Cardiac muscle cell (in vitro differentiated cells and primary cell): ENCODE measurements around the gene ZNF318. TPM values are rescaled to one million over a fixed set of nuclear protein-coding genes. Genes with fewer than 3 reads are reported as not detected.
A peak's percentile ranks its signal among the peaks of the same experiment; 100 is the strongest.
"Not testable (repeated sequence)": the region's sequence is repeated elsewhere in the genome, so short reads cannot be mapped to it uniquely, and the experiment has no call there.

Experiments
- DNase-seq, 2 donors: peaks; one replicate each; pipeline versions ENCODE4 v3.0.0 to v3.0.0-alpha.2; 2010 to 2017; ENCODE audit warnings: low read depth in 1 of 2, low spot score in 1 of 2
- H3K27ac ChIP-seq: fragments of 200-600 bp; sonication (generic); 2 replicates; pipeline ENCODE4 v1.5.1; 2016
- H3K27me3 ChIP-seq: fragments of 200-600 bp; sonication (generic); 2 replicates; pipeline ENCODE4 v1.6.0; 2016; ENCODE audit warnings: control low read depth
- H3K36me3 ChIP-seq: fragments of 200-600 bp; sonication (generic); 2 replicates; pipeline ENCODE4 v1.5.1; 2016; ENCODE audit warnings: control low read depth
- H3K4me1 ChIP-seq: fragments of 200-600 bp; sonication (generic); 2 replicates; pipeline ENCODE4 v1.8.1; 2017; ENCODE audit warnings: low read depth, mild to moderate bottlenecking, mixed run types
- H3K4me3 ChIP-seq: fragments of 200-600 bp; sonication (generic); 2 replicates; pipeline ENCODE4 v1.5.1; 2016; ENCODE audit warnings: mild to moderate bottlenecking
- H3K9me3 ChIP-seq: fragments of 200-600 bp; sonication (generic); 2 replicates; pipeline ENCODE4 v1.5.1; 2017; ENCODE audit warnings: low read depth, mild to moderate bottlenecking, control low read depth
- polyA plus RNA-seq: library from polyadenylated mRNA; unstranded; fragments of >200 nt; fragmentation: Nextera tagmentation; extraction: Ambion mirVana; gene quantifications from 2 replicates; pipeline ENCODE4 v1.2.1, GENCODE V29; 2016
- total RNA-seq: library from RNA; depleted of rRNA; stranded (reverse); fragments of >200 nt; gene quantifications from 2 replicates; pipeline ENCODE4 v1.2.3, GENCODE V29; 2016
- TF ChIP-seq, protein P1 (sequence below): IDR thresholded peaks from 2 replicates; pipeline ENCODE4 v1.5.1; 2012; ENCODE audit warnings: low read depth, mild to moderate bottlenecking, low read length

Gene ZNF318
- total RNA-seq (14.8 and 27.2 TPM in 2 replicates), polyA plus RNA-seq (16.2 and 22.9 TPM in 2 replicates)

DNA sequence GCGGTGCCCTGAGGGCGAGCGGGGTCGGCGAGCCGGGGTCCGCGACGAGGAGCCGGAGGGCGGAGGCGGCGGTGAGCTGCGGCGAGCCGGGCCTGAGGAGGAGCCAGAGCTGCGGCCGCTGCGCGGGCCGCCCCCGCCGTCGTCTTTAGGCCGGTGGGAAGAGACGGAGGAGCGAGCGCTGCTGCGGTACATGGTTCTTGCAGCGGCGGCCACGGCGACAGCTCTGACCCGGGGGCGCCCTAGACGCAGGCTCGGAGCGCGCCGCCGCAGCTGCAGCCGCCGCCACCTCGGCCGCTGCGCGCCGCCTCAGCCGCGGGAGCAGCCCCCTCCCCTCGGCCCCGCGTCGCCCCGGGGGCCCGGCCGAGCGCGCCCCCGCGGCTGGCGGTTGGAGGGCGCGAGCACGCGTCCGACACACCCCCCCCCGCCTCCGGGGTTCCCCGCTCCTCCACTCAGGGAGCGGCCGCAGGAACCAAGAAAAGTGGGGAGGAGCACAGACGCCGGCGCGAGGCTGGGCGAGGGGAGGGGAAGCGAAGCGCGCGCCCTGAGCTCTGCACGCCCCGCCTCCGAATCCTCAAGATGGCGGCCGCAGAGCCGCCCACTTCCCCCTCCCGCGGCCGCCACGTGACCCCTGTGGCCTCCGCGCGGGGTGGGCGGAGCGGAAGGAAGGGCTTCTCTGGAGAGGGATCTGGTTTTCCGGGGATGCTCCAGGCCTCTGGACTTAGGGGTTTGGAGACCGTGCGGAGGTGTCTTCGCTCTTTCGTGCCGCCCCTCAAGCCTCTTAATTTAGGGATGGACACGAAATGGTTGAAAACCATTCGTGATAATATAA is at the start of gene ZNF318:
ZNF318 (minus strand) TSS at position 474 of the 829 bp plus-strand sequence; CDS start at position 192, 282 bp downstream.
- peak within 1 kb of the TSS; percentile 87 for H3K27ac ChIP-seq
- TF ChIP-seq, protein P1, sequence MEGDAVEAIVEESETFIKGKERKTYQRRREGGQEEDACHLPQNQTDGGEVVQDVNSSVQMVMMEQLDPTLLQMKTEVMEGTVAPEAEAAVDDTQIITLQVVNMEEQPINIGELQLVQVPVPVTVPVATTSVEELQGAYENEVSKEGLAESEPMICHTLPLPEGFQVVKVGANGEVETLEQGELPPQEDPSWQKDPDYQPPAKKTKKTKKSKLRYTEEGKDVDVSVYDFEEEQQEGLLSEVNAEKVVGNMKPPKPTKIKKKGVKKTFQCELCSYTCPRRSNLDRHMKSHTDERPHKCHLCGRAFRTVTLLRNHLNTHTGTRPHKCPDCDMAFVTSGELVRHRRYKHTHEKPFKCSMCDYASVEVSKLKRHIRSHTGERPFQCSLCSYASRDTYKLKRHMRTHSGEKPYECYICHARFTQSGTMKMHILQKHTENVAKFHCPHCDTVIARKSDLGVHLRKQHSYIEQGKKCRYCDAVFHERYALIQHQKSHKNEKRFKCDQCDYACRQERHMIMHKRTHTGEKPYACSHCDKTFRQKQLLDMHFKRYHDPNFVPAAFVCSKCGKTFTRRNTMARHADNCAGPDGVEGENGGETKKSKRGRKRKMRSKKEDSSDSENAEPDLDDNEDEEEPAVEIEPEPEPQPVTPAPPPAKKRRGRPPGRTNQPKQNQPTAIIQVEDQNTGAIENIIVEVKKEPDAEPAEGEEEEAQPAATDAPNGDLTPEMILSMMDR: no peak
- DNase-seq: peak; percentile 99
- H3K4me1 ChIP-seq: peaks cover 12% of the 10 kb centered on the region
- H3K36me3 ChIP-seq: peaks cover 10% of the 10 kb centered on the region
- H3K27me3 ChIP-seq: no peaks in the 10 kb centered on the region
- H3K9me3 ChIP-seq: no peaks in the 10 kb centered on the region
- peak within 1 kb of the TSS; percentile 77 for H3K4me3 ChIP-seq

DNA sequence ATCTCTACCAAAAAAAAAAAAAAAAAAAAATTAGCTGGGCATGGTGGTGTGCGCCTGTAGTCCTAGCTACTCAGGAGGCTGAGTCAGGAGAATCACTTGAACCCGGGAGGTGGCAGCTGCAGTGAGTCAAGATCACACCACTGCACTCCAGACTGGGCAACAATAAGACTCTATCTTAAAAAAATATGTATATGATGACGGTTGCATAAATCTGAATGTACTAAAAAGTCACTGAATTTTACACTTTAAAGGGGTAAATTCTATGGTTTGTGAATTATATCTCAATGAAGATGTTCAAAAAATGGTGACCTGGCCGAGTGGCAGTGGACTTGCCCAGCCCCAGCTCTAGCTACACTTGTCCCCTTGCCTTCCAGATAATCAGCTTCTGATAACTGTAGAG is 47.5 kb upstream of the ZNF318 start:
- H3K4me1 ChIP-seq: no peaks in the 10 kb centered on the region
- TF ChIP-seq, protein P1: no peak
- no peak overlapping the region for H3K4me3 ChIP-seq
- no peaks in the 10 kb centered on the region for H3K9me3 ChIP-seq
- H3K36me3 ChIP-seq: no peaks in the 10 kb centered on the region
- H3K27me3 ChIP-seq: peaks cover 5% of the 10 kb centered on the region
- no peak overlapping the region for H3K27ac ChIP-seq
- no peak for DNase-seq

DNA sequence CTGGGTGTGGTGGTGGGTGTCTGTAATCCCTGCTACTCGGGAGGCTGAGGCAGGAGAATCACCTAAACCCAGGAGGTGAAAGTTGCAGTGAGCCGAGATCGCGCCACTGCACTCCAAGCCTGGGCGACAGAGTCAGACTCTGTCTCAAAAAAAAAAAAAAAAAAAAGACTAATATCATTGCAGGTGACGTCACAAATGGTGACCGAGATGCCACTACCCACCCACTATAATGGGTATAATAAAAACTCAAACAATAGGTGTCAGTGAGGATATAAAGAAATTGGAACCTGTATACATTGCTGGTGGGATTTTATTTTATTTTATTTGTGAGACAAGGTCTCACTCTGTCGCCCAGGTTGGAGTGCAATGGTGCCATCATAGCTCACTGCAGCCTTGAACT is 45.8 kb upstream of the ZNF318 start:
- not testable (repeated sequence) for H3K4me3 ChIP-seq, H3K36me3 ChIP-seq, H3K27ac ChIP-seq, H3K4me1 ChIP-seq, H3K9me3 ChIP-seq, H3K27me3 ChIP-seq, DNase-seq

DNA sequence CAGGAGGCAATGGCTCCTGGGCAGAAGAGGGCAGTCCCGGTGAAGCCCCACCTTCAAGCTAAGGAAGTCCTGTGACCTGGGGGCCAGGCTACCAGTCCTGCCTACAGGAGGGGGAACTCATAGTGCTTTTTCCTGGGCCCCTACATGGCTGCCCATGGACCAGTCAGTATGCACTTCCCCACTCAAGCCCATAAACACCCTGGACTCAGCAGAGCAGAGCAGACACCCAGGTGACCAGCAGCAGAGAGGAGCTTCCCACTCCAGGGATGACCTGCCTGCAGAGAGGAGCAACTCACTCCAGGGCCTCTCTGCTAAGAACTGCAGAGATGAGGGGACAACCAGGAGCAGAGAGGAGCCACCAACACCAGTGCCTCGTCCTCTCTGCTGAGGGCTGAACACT is 43.6 kb upstream of the ZNF318 start:
- Histone ChIP-seq H3K27me3 (peaks cover 5% of the 10 kb centered on the region), H3K36me3 (no peaks in the 10 kb centered on the region), H3K4me3 (no peak overlapping the region), H3K4me1 (no peaks in the 10 kb centered on the region), H3K9me3 (no peaks in the 10 kb centered on the region), H3K27ac (no peak overlapping the region)
- DNase-seq: no peak
- TF ChIP-seq, protein P1: no peak

DNA sequence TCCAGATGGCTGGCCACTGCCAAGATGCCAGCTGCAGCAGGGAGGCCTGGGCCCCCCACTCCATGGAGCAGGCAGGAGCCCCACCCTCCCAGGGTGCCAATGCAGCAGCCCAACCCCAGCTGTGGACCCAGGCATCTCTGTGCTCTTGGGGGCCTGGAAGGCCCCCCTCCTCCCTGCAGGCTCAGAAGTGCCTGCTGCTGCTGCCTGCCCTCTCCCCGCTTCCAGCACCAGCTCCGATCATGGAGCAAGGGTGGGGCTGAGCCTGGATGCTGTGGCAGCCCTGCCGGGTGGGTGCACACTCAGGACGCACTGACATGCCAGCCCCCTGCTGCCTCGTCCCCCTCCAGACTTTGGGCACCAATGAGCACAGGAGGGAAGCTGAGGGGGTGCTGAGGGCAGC is 43.1 kb upstream of the ZNF318 start:
- Histone ChIP-seq H3K4me3 (no peak overlapping the region), H3K9me3 (no peaks in the 10 kb centered on the region), H3K27ac (no peak overlapping the region), H3K36me3 (no peaks in the 10 kb centered on the region), H3K4me1 (no peaks in the 10 kb centered on the region), H3K27me3 (peaks cover 3% of the 10 kb centered on the region)
- no peak for DNase-seq
- TF ChIP-seq, protein P1: no peak

DNA sequence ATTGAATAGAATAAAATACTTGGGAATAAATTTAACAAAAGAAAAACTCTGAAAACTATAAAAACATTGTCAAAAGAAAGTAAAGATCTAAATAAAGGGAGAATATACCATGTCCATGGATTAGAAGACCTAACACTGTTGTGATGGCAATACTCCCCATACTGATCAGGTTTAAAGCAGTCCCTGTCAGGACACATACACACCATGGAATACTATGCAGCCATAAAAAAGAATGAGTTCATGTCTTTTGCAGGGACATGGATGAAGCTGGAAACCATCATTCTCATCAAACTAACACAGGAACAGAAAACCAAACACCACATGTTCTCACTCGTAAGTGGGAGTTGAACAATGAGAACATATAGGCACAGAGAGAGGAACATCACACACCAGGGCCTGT is 41.3 kb upstream of the ZNF318 start:
- not testable (repeated sequence) for H3K4me3 ChIP-seq, H3K27ac ChIP-seq, H3K27me3 ChIP-seq, H3K4me1 ChIP-seq, H3K9me3 ChIP-seq, DNase-seq, H3K36me3 ChIP-seq
